HepG2 (cell line): ENCODE results near the gene GALNTL6. TPM values are rescaled to one million over a fixed set of nuclear protein-coding genes. Genes with fewer than 3 reads are reported as not detected.

Source experiments
- ATAC-seq: fragments of 200-7000 bp; cut with Tn5 transposase; 3 replicates; pipeline ENCODE4 v1.9.1; 2020; ENCODE audit warnings: mild to moderate bottlenecking, moderate library complexity
- BruUV-seq: library from RNA; stranded (reverse); fragments of 400-500 nt; replicated peaks from 2 replicates; lab custom pipeline; 2021; lab: Mats Ljungman, UMichigan
- CTCF ChIA-PET: fragments of 300-600 bp; formaldehyde crosslinking; extraction: SDS; loops from one replicate; lab custom pipeline; 2021; ENCODE audit warnings: low total read pairs, inconsistent platforms, low intra/inter-chr PET ratio; lab: Yijun Ruan, JAX
- POLR2A ChIA-PET: fragments of 350-600 bp; sonication (Branson Sonifier 250); formaldehyde crosslinking; loops from one replicate; lab custom pipeline; 2020; ENCODE audit warnings: antibody characterized with exemption, inconsistent platforms; lab: Yijun Ruan, JAX
- DNase-seq: peaks from one replicate; pipeline ENCODE4 v3.0.0-alpha.2; 2015; ENCODE audit warnings: low spot score
- FAIRE-seq: peaks from 3 replicates; lab custom pipeline; 2011; peaks lifted over from hg19 to GRCh38; lab: Jason Lieb, UNC
- H2AFZ ChIP-seq: one replicate; pipeline ENCODE4 v1.6.1; 2011; ENCODE audit warnings: low read length, inconsistent platforms
- H3K27ac ChIP-seq: fragments of 300-600 bp; 3 replicates; pipeline ENCODE4 v1.8.0; 2011; ENCODE audit warnings: mixed run types, mild to moderate bottlenecking, mixed read lengths, low read length, inconsistent platforms; ENCODE audit not compliant: insufficient read depth; ENCODE audit errors: extremely low read length
- H3K27me3 ChIP-seq, 2 experiments: fragments of 200-600 bp in 1 of 2; 2 replicates in 1 of 2; 3 replicates in 1 of 2; pipeline versions ENCODE4 v1.6.0 to v1.8.0; 2011; ENCODE audit warnings: low read length in 2 of 2, mild to moderate bottlenecking in 2 of 2, moderate library complexity in 2 of 2, inconsistent platforms in 1 of 2; ENCODE audit not compliant: insufficient read depth in 2 of 2, control insufficient read depth in 1 of 2
- H3K36me3 ChIP-seq, 2 experiments: fragments of 200-600 bp in 1 of 2; replicated peaks in 1 of 2; 2 replicates in 1 of 2; 3 replicates in 1 of 2; pipeline versions ENCODE4 v1.5.1 to v1.8.0; 2011; ENCODE audit warnings: low read length in 2 of 2, inconsistent platforms in 1 of 2; ENCODE audit not compliant: insufficient read depth in 2 of 2, control insufficient read depth in 1 of 2
- H3K4me1 ChIP-seq: 2 replicates; pipeline ENCODE4 v1.5.1; 2012; ENCODE audit warnings: low read length, inconsistent platforms; ENCODE audit not compliant: insufficient read depth
- H3K4me2 ChIP-seq: 2 replicates; pipeline ENCODE4 v1.6.0; 2011; ENCODE audit warnings: low read depth, low read length, inconsistent platforms
- H3K4me3 ChIP-seq, 3 experiments: fragments of 200-600 bp in 1 of 3; sonication (generic), shearing (Covaris generic) in 1 of 3; replicated peaks in 1 of 3; 2 replicates each; pipeline ENCODE4 v1.5.1; 2011 to 2016; ENCODE audit warnings: low read length in 3 of 3, inconsistent platforms in 2 of 3, low read depth in 2 of 3, mild to moderate bottlenecking in 2 of 3, control low read depth in 1 of 3, mixed read lengths in 1 of 3; ENCODE audit not compliant: insufficient read depth in 1 of 3
- H3K79me2 ChIP-seq: one replicate; pipeline ENCODE4 v1.6.1; 2011; ENCODE audit warnings: low read length, inconsistent platforms; ENCODE audit not compliant: insufficient read depth
- H3K9ac ChIP-seq: 2 replicates; pipeline ENCODE4 v1.6.0; 2011; ENCODE audit warnings: mild to moderate bottlenecking, low read depth, low read length, inconsistent platforms; ENCODE audit not compliant: insufficient read depth
- H3K9me3 ChIP-seq: 2 replicates; pipeline ENCODE4 v1.5.1; 2012; ENCODE audit warnings: mild to moderate bottlenecking, low read length
- H4K20me1 ChIP-seq: 2 replicates; pipeline ENCODE4 v1.6.0; 2011; ENCODE audit warnings: inconsistent platforms, mild to moderate bottlenecking, low read length, moderate library complexity; ENCODE audit not compliant: insufficient read depth
- BRF2 ChIP-seq: sonication (generic); formaldehyde crosslinking; IDR thresholded peaks from 2 replicates; pipeline ENCODE4 v1.8.1; 2022; ENCODE audit warnings: mild to moderate bottlenecking, missing genetic modification reagents
- MAZ ChIP-seq, 2 experiments: sonication (generic) in 1 of 2; formaldehyde crosslinking in 1 of 2; IDR thresholded peaks; 2 replicates each; pipeline versions ENCODE4 v1.5.0 to v1.6.1; 2012 to 2020; ENCODE audit warnings: low read depth in 2 of 2, mild to moderate bottlenecking in 2 of 2, borderline replicate concordance in 1 of 2, improper control_type of control experiment in 1 of 2, low read length in 1 of 2, missing genetic modification reagents in 1 of 2, moderate library complexity in 1 of 2
- TSC22D2 ChIP-seq: sonication (generic); formaldehyde crosslinking; IDR thresholded peaks from 2 replicates; pipeline ENCODE4 v1.5.1; 2020; ENCODE audit warnings: missing genetic modification reagents, mild to moderate bottlenecking, borderline replicate concordance
- ZNF101 ChIP-seq: sonication (generic); formaldehyde crosslinking; IDR thresholded peaks from 2 replicates; pipeline ENCODE4 v1.4.0; 2020; ENCODE audit warnings: mild to moderate bottlenecking, low read depth, missing genetic modification reagents, borderline replicate concordance
- ZNF350 ChIP-seq: sonication (generic); formaldehyde crosslinking; IDR thresholded peaks from 2 replicates; pipeline ENCODE4 v1.4.0; 2020; ENCODE audit warnings: mild to moderate bottlenecking, low read depth, missing genetic modification reagents, borderline replicate concordance
- ZNF672 ChIP-seq: sonication (generic); formaldehyde crosslinking; IDR thresholded peaks from 2 replicates; pipeline ENCODE4 v1.8.1; 2022; ENCODE audit warnings: missing genetic modification reagents
- WGBS: methylation state at CpG from one replicate; pipeline ENCODE4 v1.1.6; 2017; ENCODE audit warnings: low lambda C conversion rate; 5-methylcytosine and 5-hydroxymethylcytosine counted together
- in situ Hi-C: cut with HindIII; loops from 2 replicates; pipeline ENCODE4 v1.10.0; 2017; ENCODE audit warnings: low pct_unique_long_range_greater_than_20kb; ENCODE audit not compliant: extremely low pct_ligation_motif_present
- intact Hi-C: fragments of 100-400 bp; cut with micrococcal nuclease; formaldehyde crosslinking; loops from one replicate; pipeline ENCODE4 v1.10.0; 2022; ENCODE audit not compliant: unreplicated experiment
- polyA plus RNA-seq, 8 experiments: library from polyadenylated mRNA; depleted of rRNA in 3 of 8; stranded (reverse) in 7 of 8; unstranded in 1 of 8; fragments of >200 nt; fragmentation: Illumina TruSeq in 4 of 8; extraction: Trizol in 4 of 8; gene quantifications; 2 replicates each; pipeline versions ENCODE4 v1.2.1 to v1.2.3, GENCODE V29; 2011 to 2016; ENCODE audit warnings: low read depth in 4 of 8, missing spikeins in 1 of 8, mixed read lengths in 1 of 8; ENCODE audit not compliant: insufficient read depth in 1 of 8
- total RNA-seq, 5 experiments: library from RNA; depleted of rRNA; stranded (reverse); fragments of >200 nt; fragmentation: Illumina TruSeq; extraction: Trizol; gene quantifications; 2 replicates each; pipeline ENCODE4 v1.2.3, GENCODE V29; 2016; ENCODE audit warnings: low read depth in 1 of 5
- TF ChIP-seq, protein P1 (sequence below): sonication (generic); formaldehyde crosslinking; IDR thresholded peaks from 2 replicates; pipeline ENCODE4 v1.9.0; 2021; ENCODE audit warnings: missing genetic modification reagents, mild to moderate bottlenecking, borderline replicate concordance
- TF ChIP-seq, protein P2 (sequence below): IDR thresholded peaks from 2 replicates; pipeline ENCODE4 v1.6.1; 2016; ENCODE audit warnings: low read depth, borderline replicate concordance

GALNTL6 gene
- total and polyA plus RNA-seq, 2 of the 13 experiments (the other 11 are each of a cell fraction or from before 2014, with no cell fraction given) = not detected

- H3K27me3 ChIP-seq = no peaks in the 10 kb centered on the region; a peak in 1 of 5 replicates
- intact Hi-C loops (no loop called here), in situ Hi-C loops (no loop called here)
- H4K20me1 ChIP-seq = no peaks in the 10 kb centered on the region
- H3K27ac ChIP-seq = no peak overlapping the region
- no peak overlapping the region for H3K4me2 ChIP-seq
- no peak for DNase-seq
- H3K9me3 ChIP-seq = no peaks in the 10 kb centered on the region
- H3K4me1 ChIP-seq = no peaks in the 10 kb centered on the region
- no peak overlapping the region for H2AFZ ChIP-seq
- no peak for TF ChIP-seq ZNF350 (CRISPR knock-in tag)
- TF ChIP-seq, protein P1, sequence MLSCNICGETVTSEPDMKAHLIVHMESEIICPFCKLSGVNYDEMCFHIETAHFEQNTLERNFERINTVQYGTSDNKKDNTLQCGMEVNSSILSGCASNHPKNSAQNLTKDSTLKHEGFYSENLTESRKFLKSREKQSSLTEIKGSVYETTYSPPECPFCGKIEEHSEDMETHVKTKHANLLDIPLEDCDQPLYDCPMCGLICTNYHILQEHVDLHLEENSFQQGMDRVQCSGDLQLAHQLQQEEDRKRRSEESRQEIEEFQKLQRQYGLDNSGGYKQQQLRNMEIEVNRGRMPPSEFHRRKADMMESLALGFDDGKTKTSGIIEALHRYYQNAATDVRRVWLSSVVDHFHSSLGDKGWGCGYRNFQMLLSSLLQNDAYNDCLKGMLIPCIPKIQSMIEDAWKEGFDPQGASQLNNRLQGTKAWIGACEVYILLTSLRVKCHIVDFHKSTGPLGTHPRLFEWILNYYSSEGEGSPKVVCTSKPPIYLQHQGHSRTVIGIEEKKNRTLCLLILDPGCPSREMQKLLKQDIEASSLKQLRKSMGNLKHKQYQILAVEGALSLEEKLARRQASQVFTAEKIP (CRISPR knock-in tag) = no peak
- no peak for TF ChIP-seq MAZ (IDR thresholded peaks at IDR 0.05; ENCODE audit: borderline replicate concordance, low read depth, low read length)
- no peak for TF ChIP-seq MAZ (CRISPR knock-in tag; IDR thresholded peaks at IDR 0.05; ENCODE audit: low read depth)
- TF ChIP-seq, protein P2, sequence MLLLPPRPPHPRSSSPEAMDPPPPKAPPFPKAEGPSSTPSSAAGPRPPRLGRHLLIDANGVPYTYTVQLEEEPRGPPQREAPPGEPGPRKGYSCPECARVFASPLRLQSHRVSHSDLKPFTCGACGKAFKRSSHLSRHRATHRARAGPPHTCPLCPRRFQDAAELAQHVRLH (CRISPR knock-in tag) = no peak
- 4% methylated on average over 2 of the region's 2 CpGs for WGBS
- CTCF ChIA-PET = no interaction called here
- POLR2A ChIA-PET = no interaction called here
- FAIRE-seq = no peak
- no peak for ATAC-seq
- no peaks in the 10 kb centered on the region for H3K79me2 ChIP-seq
- H3K36me3 ChIP-seq = no peaks in the 10 kb centered on the region
- H3K4me3 ChIP-seq = no peak overlapping the region
- H3K9ac ChIP-seq = no peak overlapping the region
- BruUV-seq = no TSS peak
These were observed 134.8 kb downstream of the GALNTL6 start for GRCh38 chr4:171948038-171948437.

DNA sequence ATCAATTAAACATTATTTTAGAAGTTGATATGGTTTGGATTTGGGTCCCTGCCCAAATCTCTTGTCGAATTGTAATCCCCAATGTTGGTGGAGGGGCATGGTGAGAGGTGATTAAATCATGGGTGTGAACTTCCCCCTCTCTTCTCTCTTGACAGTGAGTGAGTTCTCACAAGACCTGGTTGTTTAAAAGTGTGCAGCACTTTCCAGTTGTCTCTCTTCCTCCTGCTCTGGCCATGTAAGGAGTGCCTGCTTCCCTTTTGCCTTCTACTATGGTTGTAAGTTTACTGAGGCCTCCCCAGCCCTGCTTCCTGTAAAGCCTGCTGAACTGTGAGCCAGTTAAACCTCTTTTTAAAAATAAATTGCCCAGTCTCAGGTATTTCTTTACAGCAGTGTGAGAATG is 141.4 kb downstream of the GALNTL6 start:
- FAIRE-seq = no peak
- ChIA-PET POLR2A (no interaction called here), CTCF (no interaction called here)
- TF ChIP-seq ZNF672 = no peak
- no peak for TF ChIP-seq ZNF101 (CRISPR knock-in tag)
- no peak for TF ChIP-seq BRF2 (CRISPR knock-in tag)
- TF ChIP-seq TSC22D2 = no peak
- TF ChIP-seq, all 625 proteins: peak for 0
- Histone ChIP-seq H3K4me1 (no peaks in the 10 kb centered on the region), H3K36me3 (no peaks in the 10 kb centered on the region), H3K27me3 (no peaks in the 10 kb centered on the region), H3K9ac (no peak overlapping the region), H3K4me3 (no peak overlapping the region), H2AFZ (no peak overlapping the region), H3K4me2 (no peak overlapping the region), H3K27ac (no peak overlapping the region), H3K79me2 (no peaks in the 10 kb centered on the region), H3K9me3 (no peaks in the 10 kb centered on the region), H4K20me1 (no peaks in the 10 kb centered on the region)
- DNase-seq = no peak
- ATAC-seq = no peak
- in situ Hi-C loops = no loop called here
- intact Hi-C loops = no loop called here
- 0% methylated on average over 1 of the region's 1 CpG for WGBS
- BruUV-seq = no TSS peak
